ENCODE measurements around the gene EXOC6.
A peak's percentile ranks its signal among the peaks of the same experiment; 100 is the strongest.

EXOC6 gene

DNA sequence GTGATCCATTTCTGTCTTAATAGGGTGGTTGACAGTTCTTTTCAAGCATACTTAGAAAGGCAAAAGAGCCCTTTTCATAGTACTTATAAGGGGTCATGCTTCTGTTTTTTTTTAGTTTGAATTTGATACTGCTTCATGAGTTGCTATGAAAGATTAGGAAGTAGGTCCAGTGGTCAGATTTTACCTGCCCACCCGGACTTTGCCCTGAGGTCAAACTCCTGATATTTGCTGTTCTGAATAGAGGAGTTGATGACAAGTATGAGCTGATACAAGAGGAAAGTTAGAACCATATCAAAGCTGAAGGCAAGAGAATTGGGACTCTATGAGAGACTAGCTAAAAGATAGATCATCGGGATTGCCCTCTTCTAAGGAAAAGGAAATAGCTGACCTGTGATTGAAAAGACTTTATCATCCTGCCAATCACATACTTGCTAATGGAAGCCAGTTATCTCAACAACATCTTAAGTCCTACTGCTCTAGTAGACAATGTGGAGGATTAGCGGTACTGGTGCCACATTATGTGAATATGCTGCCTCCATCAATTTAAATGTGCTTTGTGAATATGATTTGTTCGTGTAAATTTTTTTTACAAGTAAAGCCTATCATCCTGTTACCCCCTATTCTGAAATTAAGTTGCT lies 174.8 kb downstream of the EXOC6 start:
- DNase-seq (ENCODE audit: low spot score), result no peak

DNA sequence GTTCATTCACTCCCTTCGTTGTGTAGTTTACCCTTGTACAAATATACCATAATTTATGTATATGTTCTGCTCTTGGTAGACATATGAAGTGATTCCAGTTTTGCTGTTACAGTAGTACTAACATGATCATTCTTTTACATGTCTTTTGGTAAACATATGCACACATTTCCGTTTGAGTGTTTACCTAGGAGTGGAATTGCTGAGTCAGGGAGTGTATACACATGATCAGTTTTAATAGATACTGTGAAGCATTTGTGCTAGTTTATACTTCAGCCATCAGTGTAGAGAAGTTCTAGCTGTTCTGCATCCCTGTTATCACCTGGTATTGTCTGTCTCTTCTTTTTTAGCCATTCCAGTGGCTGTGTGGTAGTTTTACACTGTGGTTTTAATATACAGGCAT lies 177.8 kb downstream of the EXOC6 start:
- no peak for DNase-seq (ENCODE audit: low spot score)

DNA sequence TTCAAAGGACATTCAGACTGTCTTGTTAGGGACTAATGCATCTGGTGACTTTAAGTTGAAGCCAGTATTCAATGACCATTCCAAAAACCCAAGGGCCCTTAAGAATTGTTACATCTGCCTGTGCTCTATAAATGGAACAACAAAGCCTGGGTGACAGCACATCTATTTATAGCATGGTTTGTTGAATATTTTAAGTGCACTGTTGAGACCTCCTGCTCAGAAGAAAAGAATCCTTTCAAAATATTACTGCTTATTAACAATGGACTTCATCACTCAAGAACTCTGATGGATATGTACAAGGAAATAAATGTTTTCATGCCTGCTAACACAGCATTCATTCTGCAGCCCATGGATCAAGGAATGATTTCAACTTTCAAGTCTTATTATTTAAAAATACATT lies 179.2 kb downstream of the EXOC6 start:
- DNase-seq (ENCODE audit: low spot score), result no peak

DNA sequence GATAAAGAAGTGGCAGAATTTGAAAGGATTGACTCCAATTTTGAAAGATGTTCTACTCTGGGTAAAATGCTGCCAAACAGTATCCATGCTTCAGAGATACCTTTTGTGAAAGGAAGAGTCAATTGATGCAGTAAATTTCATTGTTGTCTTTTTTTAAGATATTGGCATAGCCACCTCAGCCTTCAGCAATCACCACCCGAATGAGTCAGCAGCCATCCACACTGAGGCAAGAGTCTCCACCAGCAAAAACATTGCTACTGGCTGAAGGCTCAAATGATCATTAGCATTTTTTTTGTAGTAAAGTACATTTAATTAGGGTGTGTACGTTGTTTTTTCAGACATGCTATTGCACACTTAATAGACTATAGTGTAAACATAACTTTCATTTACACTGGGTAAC lies 180.6 kb downstream of the EXOC6 start:
- peak; percentile 15 for DNase-seq (ENCODE audit: low spot score)

DNA sequence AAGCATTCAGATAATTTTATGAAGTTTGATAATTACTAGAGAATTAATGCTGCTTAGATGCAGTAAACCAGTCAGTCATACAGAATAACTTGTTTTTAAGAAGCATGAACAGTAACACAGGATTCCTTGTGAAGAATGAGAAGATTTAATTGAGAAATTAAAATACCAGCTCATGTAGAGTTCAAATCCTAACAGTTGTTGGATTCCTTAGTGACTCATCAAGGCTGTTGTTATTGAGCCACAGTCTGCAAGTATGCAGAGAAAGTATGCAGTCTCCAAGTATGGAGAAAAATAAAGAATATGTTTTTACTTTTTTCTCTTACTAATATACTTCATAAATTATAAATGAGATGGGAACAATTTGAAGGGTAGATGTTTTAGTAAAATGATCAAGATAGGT lies 182.1 kb downstream of the EXOC6 start:
- DNase-seq (ENCODE audit: low spot score), result peak; percentile 67

DNA sequence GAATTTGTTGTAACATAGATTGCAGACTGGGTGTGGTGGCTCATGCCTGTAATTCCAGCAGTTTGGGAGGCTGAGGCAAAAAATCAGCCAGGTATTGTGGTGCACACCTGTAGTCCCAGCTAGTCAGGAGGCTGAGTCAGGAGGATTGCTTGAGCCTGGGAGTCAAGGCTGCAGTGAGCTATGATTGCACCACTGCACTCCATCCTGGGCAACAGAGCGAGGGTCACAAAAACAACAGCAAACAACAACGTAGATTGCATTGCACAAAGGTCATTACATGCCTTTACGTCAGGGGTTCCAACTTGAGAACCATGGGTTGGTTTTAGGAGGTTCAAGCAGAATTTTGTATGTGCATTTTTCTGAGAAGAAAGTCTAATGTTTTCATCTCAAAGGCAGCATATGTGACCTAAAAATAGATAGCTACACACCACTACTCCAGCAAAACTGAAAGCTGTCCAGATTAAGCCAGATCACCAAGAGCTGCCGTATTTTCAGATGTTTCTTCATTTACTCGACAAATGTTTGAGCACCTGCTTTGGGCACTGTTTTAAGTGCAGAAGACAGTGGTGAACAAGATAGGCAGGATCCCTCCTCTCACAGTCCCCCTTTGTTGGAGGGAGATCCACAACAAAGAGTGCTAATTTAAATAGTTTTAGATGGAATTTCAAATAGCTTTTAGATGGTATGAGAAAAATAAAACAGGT lies 183.9 kb downstream of the EXOC6 start:
- DNase-seq (ENCODE audit: low spot score), result no peak

DNA sequence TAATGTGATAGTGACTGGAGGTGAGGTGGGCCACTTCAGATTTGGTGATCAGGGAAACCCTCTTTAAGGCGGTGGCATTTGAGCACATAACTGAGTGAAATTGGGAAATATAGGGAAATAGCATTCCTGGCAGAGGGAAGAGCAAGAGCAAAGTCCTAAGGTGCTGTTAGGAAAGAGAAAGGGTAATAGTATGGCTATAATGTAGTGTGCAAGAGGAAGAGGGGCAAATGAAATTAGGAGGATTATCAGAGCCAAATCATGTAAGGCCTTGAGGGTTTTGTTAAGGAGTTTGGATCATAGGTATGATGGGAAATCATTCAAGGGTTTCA lies 184.5 kb downstream of the EXOC6 start:
- DNase-seq (ENCODE audit: low spot score), result no peak

DNA sequence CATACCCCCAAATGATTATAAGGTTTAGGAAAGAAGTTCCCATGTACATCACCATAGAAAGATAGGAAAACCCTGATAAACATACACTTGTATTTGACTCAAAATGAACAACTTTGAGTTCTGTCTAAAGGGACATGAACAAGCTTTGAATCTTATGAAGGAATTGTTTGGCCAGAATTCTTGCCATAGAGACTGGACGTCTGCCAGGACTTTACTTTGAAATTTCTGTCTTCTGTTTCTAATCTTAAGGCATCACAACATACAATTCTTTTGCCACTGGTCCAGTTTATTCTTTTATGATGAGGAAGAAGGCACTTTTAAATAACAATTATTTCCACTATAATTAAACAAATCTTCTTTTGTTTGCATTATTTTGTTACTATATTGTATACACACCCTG lies 186.1 kb downstream of the EXOC6 start:
- DNase-seq (ENCODE audit: low spot score), result no peak

DNA sequence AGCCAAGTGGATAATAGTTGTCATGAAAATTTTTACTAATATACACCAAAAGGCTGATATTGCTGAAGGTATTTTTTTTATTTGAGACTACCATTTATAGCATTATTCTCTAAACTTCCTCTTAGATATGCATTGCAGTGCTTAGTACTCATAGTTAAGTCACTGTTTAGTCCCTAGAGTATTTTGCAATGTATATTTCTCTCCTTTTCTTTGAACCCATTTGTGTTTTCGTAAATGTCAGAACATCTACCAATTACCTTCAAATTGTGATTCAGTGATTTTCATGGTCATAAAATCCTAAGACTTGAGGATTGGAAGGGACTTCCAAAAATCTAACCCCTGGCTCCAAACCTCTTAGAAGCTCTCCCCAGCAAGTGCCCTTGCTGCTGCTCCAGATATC lies 190.8 kb downstream of the EXOC6 start:
- DNase-seq (ENCODE audit: low spot score), result no peak

DNA sequence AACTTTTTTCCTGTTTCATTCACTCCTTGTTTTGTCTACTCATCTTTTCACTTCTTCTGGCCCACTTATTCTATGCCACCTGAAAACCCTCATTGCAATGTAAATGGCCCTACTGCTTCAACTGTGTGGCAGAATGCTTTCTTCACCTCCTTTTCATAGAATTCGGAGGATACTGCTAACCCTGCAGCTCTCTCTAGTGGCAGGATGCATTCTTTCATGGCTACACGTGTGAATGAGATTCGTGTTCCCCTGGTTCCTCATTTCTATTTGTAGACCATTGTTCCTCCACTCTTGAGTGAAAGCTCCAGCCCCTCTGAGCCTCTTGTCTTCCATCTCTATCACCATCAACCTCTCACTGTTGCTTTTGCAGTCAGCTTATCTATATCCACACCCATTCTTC lies 191.4 kb downstream of the EXOC6 start:
- DNase-seq (ENCODE audit: low spot score), result peak; percentile 43

DNA sequence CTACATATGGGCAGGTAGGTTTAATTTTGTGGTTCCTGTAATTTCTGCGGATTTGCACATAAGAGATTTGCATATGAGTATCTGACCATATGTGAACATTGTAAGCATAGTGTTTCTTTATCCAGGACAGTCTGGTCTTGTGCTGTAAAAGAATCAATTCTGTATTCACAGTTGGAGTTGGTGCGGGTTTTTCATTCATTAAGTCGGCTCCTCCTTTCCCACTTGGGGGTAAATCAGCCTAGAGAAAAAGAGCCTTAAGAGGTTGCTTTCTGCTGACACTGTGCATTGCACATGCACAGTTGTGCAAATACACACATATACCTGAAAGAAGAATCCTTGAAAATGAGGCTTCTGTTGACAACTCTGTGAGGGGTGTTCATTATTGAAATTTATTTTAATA lies 206.2 kb downstream of the EXOC6 start:
- DNase-seq (ENCODE audit: low spot score), result no peak

DNA sequence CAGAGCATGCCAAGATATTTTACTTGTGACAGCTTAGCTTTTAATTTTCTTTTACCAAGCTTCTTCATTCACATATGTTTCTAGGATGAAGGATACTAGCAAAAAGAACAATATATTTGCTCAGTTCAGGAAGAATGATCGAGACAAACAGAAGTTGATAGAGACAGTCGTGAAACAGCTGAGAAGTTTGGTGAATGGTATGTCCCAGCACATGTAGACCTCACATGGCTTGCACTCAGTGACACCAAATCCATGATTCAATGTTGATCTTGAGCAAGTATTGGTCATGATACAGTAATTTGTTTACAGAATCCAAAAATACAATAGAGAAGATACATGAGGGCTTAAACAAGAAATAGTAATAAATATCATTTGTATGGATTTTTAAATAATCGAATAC lies 209.8 kb downstream of the EXOC6 start:
- peak; percentile 29 for DNase-seq (ENCODE audit: low spot score)

DNA sequence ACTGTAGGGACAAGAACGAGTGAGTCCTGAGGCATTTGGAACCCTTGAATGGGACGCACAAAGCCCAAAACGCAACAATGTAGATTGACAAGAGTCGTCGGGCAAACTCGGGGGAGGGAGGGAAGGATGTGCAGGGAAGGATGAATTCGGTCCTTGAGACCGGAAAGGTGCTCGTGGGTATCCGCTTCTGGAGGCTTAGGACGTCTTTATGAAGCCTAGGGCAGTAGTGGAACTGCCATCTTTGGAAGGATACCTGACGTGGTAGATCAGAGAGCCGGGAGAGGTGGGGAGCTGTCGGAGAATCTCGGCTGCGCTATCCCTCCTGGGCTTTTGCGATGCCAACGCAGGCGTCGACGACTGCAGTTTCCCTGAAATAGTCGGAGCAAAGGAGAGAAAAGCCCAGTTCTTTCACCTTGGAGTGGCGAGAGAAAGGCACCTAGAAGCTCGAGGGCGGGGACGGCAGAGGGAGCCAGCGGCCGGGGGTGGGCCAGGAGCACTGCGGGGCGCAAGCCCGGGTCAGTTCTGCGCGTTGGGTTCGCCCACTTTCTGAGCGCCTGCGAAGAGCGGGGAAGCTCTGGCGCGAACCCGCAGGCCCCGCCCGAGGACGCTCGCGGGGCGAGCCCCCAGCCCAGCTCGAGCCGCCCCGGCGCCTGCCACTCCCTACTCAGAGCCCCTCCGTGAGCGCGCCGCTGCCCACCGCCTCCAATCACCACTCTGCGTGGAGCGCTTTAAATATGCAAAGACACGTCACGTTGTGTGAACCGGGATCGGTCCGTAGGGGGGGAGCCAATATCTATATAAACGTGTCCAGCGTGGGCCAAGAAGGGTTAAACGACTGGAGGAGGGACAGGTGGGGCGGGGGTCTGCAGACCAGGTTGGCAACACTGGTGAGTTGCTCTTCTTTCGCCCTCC lies 211.9 kb downstream of the EXOC6 start, which contains the start of gene CYP26C1:
CYP26C1 (plus strand) TSS at position 824 of the 912 bp plus-strand sequence. CDS start 466 bp downstream, outside the sequence.
- no peak for DNase-seq (ENCODE audit: low spot score)

DNA sequence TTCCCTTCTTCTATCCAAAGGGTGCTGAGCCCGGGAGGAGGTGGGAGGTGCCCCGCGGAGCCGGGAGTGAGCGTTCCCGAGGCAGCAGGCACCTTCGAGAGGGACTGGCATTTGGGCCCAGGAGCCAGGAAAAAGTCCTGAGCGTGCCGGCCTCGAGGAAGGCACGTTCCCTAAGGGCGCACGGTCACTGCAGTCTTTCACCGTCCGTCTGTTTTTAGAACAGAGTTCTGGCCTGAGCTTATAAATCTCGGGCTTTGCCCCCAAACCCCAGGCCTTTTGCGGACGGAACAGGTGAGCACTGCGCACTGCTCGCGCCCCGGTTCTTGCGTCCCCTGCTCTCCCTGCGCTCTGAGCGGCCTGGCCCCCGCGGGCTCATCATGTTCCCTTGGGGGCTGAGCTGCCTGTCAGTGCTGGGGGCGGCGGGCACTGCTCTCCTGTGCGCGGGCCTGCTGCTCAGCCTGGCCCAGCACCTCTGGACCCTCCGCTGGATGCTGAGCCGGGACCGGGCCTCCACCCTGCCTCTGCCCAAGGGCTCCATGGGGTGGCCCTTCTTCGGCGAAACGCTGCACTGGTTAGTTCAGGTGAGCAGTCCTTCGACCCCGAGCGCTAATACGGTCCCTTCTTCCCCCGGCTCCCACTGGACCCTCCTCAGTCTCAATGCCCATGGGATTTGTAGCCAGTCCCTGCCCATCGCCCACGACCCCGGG lies 212.7 kb downstream of the EXOC6 start:
- peak; percentile 16 for DNase-seq (ENCODE audit: low spot score)

DNA sequence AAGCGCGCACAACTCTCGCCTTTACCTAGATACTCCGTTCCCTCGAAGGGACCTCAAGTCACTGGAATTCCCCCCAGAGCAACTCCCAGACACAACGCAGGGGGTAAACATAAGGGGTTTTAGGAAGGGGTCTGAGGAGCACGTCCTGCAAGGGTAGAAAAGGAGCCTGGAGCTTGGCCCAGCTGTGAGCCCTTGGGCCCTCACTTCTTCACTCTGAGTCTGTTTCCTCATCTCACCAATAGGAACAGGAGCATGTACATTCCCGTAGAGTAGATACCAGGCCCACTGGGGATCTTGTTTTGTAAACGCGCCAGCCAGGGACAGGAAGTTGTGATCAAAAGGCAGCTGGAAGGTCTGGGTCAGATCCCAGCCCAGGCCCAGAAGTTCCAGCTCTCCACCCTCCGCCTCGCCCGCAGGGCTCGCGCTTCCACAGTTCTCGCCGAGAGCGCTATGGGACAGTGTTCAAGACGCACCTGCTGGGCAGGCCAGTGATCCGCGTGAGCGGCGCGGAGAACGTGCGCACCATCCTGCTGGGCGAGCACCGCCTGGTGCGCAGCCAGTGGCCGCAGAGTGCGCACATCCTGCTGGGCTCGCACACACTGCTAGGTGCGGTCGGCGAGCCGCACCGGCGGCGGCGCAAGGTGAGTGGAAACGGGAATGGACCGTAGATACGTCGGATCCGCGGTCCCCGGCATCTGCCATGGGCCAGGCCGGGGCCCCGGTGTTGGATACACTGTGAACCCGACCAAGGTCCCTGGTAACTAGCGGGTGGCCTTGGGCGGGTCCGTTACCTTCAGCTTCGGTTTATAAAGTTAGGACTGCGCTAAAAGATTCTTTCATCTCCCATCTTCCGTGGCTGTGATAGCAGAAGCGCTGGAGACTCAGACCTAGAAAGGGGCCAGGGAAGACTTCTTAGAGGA lies 213.5 kb downstream of the EXOC6 start:
- DNase-seq (ENCODE audit: low spot score), result peak; percentile 42

DNA sequence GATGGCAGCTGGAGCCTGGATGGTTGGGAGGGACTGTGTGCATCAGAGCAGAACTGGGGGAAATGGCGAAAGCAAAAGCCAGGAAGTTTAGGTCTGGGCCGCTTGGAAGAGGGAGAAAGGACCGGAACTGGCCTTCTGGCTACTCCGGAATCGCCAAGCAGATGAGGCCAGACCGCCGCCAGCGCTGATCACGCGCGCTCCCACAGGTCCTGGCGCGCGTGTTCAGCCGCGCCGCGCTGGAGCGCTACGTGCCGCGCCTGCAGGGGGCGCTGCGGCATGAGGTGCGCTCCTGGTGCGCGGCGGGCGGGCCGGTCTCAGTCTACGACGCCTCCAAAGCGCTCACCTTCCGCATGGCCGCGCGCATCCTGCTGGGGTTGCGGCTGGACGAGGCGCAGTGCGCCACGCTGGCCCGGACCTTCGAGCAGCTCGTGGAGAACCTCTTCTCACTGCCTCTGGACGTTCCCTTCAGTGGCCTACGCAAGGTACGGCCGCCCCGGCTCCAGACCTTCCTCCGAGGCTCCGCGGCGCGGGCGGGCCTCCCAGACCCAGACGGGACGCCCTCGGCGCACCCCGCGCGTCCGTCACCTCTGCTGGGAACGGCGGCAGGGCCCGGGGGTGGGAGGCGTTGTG lies 214.3 kb downstream of the EXOC6 start:
- peak; percentile 87 for DNase-seq (ENCODE audit: low spot score)

DNA sequence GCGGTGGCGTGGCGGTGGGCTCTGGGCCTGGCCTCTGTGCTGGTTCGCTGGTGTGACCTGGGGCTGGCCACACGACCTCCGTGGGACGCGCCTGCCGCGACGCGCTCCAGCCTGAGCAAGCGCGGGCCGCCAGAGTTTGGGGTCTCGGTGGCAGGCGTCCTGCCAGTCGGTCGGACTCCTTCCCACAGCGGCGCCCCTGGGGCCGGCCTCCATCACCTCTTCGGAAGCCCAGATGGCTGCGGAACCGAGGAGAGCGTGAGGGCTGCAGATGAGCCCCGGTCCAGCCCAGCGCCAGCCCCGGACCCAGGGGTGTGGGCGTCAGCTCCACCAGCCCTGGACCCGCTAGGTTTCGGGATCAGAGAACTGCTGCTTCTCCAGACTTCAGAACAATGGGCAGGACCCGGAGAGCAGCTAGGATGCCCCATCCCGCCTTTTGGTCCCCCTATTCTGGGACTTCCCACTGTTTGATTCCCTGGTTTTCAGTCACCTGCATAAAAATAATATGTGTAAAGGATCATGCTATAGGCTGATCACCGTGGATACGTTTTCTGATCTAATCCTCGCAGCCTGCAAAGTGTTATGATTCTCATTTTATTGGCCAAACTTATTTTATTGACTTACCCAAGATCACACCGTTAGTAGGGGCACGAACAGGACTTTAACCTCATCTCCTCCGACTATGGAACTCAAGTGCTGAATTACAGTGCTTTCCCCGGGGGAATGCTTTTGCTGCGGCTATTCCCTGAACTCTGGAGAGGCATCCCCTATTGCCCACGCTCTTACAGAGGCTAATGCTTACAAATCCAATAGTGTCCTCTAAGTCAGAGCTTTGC lies 215.0 kb downstream of the EXOC6 start:
- peak; percentile 32 for DNase-seq (ENCODE audit: low spot score)

DNA sequence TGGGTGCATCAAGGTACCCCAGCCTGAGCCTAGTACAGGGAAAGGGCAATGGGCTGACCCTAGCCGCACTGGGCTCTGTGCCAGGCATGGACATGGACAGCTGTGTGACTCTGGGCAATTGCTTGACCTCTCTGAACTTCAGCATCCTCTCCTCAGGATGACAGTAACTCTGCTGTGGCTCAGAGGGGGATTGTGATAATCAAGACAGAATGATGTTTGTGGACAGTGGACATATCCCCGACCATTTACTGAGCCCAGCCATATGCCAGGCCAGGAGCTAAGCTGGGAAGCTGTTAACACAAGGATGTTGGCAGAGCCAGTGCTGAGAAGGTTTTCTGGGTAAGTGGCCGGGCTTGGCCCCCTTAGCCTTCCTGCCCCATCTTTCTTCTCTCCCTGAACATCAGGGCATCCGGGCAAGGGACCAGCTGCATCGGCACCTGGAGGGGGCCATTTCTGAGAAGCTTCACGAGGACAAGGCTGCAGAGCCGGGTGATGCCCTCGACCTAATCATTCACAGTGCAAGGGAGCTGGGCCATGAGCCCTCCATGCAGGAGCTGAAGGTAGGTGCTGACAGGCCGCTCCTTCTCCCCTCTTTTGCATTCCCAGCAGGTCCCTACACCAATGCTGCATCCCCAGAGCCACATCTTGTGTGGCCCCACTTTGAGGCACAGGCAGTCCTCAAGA lies 215.8 kb downstream of the EXOC6 start:
- DNase-seq (ENCODE audit: low spot score), result no peak

Data from AG08396 (cell line).